Gastrocnemius medialis (tissue), 4 donors: Measurements from ENCODE around the gene DIPK1B. TPM values are rescaled to one million over a fixed set of nuclear protein-coding genes. Genes with fewer than 3 reads are reported as not detected.

ENCODE experiments used
- ATAC-seq, 2 donors: fragments of 150-250 bp; one replicate each; pipeline ENCODE4 v1.9.1; 2016
- DNase-seq, 2 donors: peaks; one replicate each; pipeline ENCODE4 v3.0.0-alpha.2; 2019
- H3K27ac ChIP-seq, 4 donors: fragments of 200-600 bp; sonication (generic); 1 replicate in 1 of 4; 2 replicates in 3 of 4; pipeline ENCODE4 v1.5.1; 2016 to 2018; ENCODE audit warnings: mild to moderate bottlenecking in 2 of 4, moderate library complexity in 1 of 4
- H3K27me3 ChIP-seq, 3 donors: fragments of 200-600 bp; sonication (generic) in 2 of 3; 1 replicate in 1 of 3; 2 replicates in 2 of 3; pipeline versions ENCODE4 v1.5.1 to v1.6.0; 2016 to 2019; ENCODE audit warnings: mild to moderate bottlenecking in 1 of 3, moderate library complexity in 1 of 3
- H3K36me3 ChIP-seq, 2 donors: fragments of 200-600 bp; sonication (generic) in 1 of 2; one replicate each; pipeline ENCODE4 v1.5.1; 2017 to 2018
- H3K4me1 ChIP-seq, 2 donors: fragments of 200-600 bp; sonication (generic) in 1 of 2; one replicate each; pipeline ENCODE4 v1.5.1; 2016 to 2017; ENCODE audit warnings: mild to moderate bottlenecking in 2 of 2
- H3K4me3 ChIP-seq, 4 donors: fragments of 200-600 bp; sonication (generic) in 3 of 4; 1 replicate in 1 of 4; 2 replicates in 3 of 4; pipeline ENCODE4 v1.5.1; 2016 to 2019; ENCODE audit warnings: mild to moderate bottlenecking in 2 of 4
- H3K9me3 ChIP-seq, 3 donors: fragments of 200-600 bp; sonication (generic) in 2 of 3; 1 replicate in 1 of 3; 2 replicates in 2 of 3; pipeline ENCODE4 v1.5.1; 2016 to 2019
- CTCF ChIP-seq, 5 experiments: fragments of 450-650 bp in 3 of 5; fragments of 200-600 bp in 2 of 5; sonication (generic) in 2 of 5; IDR thresholded peaks in 4 of 5; conservative IDR thresholded peaks in 1 of 5; 1 replicate in 4 of 5; 2 replicates in 1 of 5; pipeline ENCODE4 v1.5.1; 2016 to 2019; ENCODE audit warnings: antibody characterized with exemption in 5 of 5, mild to moderate bottlenecking in 3 of 5, moderate library complexity in 3 of 5
- POLR2A ChIP-seq, 2 donors: fragments of 450-650 bp; IDR thresholded peaks; one replicate each; pipeline ENCODE4 v1.6.1; 2017; ENCODE audit warnings: antibody characterized with exemption in 2 of 2, mild to moderate bottlenecking in 2 of 2, moderate library complexity in 2 of 2
- in situ Hi-C, 4 donors: fragments of 200-750 bp; cut with MboI; loops; one replicate each; pipeline versions ENCODE4 v1.15.0 to v1.8.0; 2017; ENCODE audit warnings: low sequenced_read_pairs in 4 of 4
- intact Hi-C: fragments of 100-400 bp; cut with DNase I; formaldehyde crosslinking; loops from one replicate; pipeline ENCODE4 v1.15.1; 2023; ENCODE audit warnings: low total_unique reads
- total RNA-seq, 4 donors: library from RNA; depleted of rRNA; stranded (reverse); fragments of >200 nt; gene quantifications; one replicate each; pipeline versions ENCODE4 v1.1.0 to v1.2.3, GENCODE V29; 2016

DIPK1B gene
- total RNA-seq, 4 donors from 2014 or later: 1.8 to 4.6 (median 3.8) TPM

GRCh38 chr9:136738960-136739359 lies 26.6 kb downstream of the DIPK1B start:
- ATAC-seq (no peak), DNase-seq (no peak)
- Histone ChIP-seq H3K4me1 (no peaks in the 10 kb centered on the region), H3K27ac (no peak overlapping the region), H3K4me3 (no peak overlapping the region), H3K27me3 (peaks cover 28 to 42% (median 39%) of the 10 kb centered on the region in 3 donors), H3K9me3 (no peaks in the 10 kb centered on the region), H3K36me3 (no peaks in the 10 kb centered on the region)
- TF ChIP-seq CTCF (IDR thresholded peaks at IDR 0.05 in 4 of 5, conservative IDR thresholded peaks at IDR 0.05 in 1 of 5) (no peak), POLR2A (IDR thresholded peaks at IDR 0.05) (no peak)
- in situ Hi-C loops (no loop called here), intact Hi-C loops (no loop called here)

- DNase-seq (no peak), ATAC-seq (no peak)
- Histone ChIP-seq H3K27ac (no peak overlapping the region), H3K36me3 (no peaks in the 10 kb centered on the region), H3K27me3 (peaks cover 28 to 42% (median 39%) of the 10 kb centered on the region in 3 donors), H3K4me1 (no peaks in the 10 kb centered on the region), H3K9me3 (no peaks in the 10 kb centered on the region), H3K4me3 (no peak overlapping the region)
- no peak for TF ChIP-seq CTCF (IDR thresholded peaks at IDR 0.05 in 4 of 5, conservative IDR thresholded peaks at IDR 0.05 in 1 of 5)
- no peak for TF ChIP-seq POLR2A (IDR thresholded peaks at IDR 0.05)
- in situ Hi-C loops (no loop called here), intact Hi-C loops (no loop called here)
These were observed 27.1 kb downstream of the DIPK1B start for GRCh38 chr9:136739509-136739908.

GRCh38 chr9:136740069-136740468 lies 27.7 kb downstream of the DIPK1B start:
- intact Hi-C loops (no loop called here), in situ Hi-C loops (no loop called here)
- Histone ChIP-seq H3K27me3 (peaks cover 28 to 42% (median 39%) of the 10 kb centered on the region in 3 donors), H3K4me1 (no peaks in the 10 kb centered on the region), H3K9me3 (no peaks in the 10 kb centered on the region), H3K36me3 (no peaks in the 10 kb centered on the region), H3K4me3 (no peak overlapping the region), H3K27ac (no peak overlapping the region)
- TF ChIP-seq CTCF (IDR thresholded peaks at IDR 0.05 in 4 of 5, conservative IDR thresholded peaks at IDR 0.05 in 1 of 5) (no peak), POLR2A (IDR thresholded peaks at IDR 0.05) (no peak)
- ATAC-seq (no peak), DNase-seq (no peak)

- Histone ChIP-seq H3K27ac (no peak overlapping the region), H3K27me3 (peaks cover 28 to 42% (median 39%) of the 10 kb centered on the region in 3 donors), H3K36me3 (no peaks in the 10 kb centered on the region), H3K4me3 (no peak overlapping the region), H3K9me3 (no peaks in the 10 kb centered on the region), H3K4me1 (no peaks in the 10 kb centered on the region)
- in situ Hi-C loops (no loop called here), intact Hi-C loops (no loop called here)
- ATAC-seq (no peak), DNase-seq (no peak)
- TF ChIP-seq CTCF (IDR thresholded peaks at IDR 0.05 in 4 of 5, conservative IDR thresholded peaks at IDR 0.05 in 1 of 5) (no peak), POLR2A (IDR thresholded peaks at IDR 0.05) (no peak)
These were observed 28.1 kb downstream of the DIPK1B start for GRCh38 chr9:136740491-136740890.
